ENCODE data around the gene ATAT1. TPM values are rescaled to one million over a fixed set of nuclear protein-coding genes. Genes with fewer than 3 reads are reported as not detected.
A peak's percentile ranks its signal among the peaks of the same experiment; 100 is the strongest.

The ATAT1 gene
- total RNA-seq, 1 experiment from 2014 or later, result 19.3 TPM

DNA sequence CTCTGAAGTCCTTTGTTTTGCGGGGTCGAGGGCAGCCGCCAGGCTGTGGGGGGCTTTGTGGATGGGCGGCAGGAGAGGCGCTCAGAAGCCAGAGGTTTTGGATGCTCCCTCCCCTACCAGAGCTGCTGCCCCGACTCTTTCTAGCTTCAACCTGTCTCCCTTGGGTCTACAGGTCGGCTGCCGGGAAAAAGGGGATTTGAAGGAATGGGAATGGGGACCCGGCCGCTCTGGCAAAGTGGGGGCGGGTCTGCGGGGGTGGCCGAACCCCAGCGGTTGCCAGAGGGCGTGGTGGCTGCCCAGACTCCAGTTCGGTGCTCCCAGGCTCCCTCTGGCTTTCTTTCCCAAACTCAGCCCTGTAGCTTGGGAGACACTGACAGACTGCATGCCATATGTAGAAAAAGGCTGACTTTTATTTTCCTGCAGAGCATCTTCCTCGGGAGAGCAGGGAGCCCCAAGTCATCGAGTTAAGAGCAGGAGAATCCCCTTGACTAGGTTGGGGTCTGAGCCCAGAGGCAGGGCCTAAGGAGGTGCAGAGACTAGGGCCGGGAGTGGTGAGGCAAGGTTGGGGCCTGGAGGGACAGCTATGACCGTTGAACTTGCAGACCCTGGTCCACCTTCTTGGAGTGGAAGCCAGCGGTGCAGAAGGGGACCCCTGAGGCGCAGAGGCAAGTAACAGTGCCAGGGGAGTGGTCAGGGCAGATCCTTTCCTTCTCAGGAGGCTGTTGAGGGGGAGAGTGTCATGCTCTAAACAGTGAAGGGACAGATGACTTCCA lies 61.2 kb downstream of the ATAT1 start:
- no peaks in the 10 kb centered on the region for H3K27me3 Mint-ChIP-seq (ENCODE audit: low read depth)
- DNase-seq (ENCODE audit: low spot score) (peak; percentile 46), ATAC-seq (peak; percentile 2; the same call in 1 of the 2 replicates)
- H3K4me3 Mint-ChIP-seq, result peak overlapping the region; percentile 80
- ChIA-PET POLR2A (interaction anchor here (0.5 to 2.6 kb wide), 10 partner anchors 14 to 193 kb away, joined by 3 to 7 read pairs (median 3); partner anchors contain the start of genes GNL1, MDC1, MRPS18B and PPP1R10), CTCF (interaction anchor here (0.7 to 2.8 kb wide), 8 partner anchors 9 to 193 kb away, joined by 3 to 42 read pairs (median 8); partner anchors contain the start of genes DHX16, FLOT1 and MDC1)
- H3K36me3 Mint-ChIP-seq, result peaks cover 3% of the 10 kb centered on the region; the same call in 1 of the 2 replicates
- TF ChIP-seq, protein P1, sequence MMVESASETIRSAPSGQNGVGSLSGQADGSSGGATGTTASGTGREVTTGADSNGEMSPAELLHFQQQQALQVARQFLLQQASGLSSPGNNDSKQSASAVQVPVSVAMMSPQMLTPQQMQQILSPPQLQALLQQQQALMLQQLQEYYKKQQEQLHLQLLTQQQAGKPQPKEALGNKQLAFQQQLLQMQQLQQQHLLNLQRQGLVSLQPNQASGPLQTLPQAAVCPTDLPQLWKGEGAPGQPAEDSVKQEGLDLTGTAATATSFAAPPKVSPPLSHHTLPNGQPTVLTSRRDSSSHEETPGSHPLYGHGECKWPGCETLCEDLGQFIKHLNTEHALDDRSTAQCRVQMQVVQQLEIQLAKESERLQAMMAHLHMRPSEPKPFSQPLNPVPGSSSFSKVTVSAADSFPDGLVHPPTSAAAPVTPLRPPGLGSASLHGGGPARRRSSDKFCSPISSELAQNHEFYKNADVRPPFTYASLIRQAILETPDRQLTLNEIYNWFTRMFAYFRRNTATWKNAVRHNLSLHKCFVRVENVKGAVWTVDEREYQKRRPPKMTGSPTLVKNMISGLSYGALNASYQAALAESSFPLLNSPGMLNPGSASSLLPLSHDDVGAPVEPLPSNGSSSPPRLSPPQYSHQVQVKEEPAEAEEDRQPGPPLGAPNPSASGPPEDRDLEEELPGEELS (CRISPR knock-in tag; IDR thresholded peaks at IDR 0.05), result no peak; the same call in 1 of the 2 replicates
- TF ChIP-seq RELA (CRISPR knock-in tag; IDR thresholded peaks at IDR 0.05; ENCODE audit: borderline replicate concordance) (0 out of 2 replicates have a peak, but pooled peaks have one; percentile 39), ZNF671 (CRISPR knock-in tag; IDR thresholded peaks at IDR 0.05) (no peak), ETV6 (CRISPR knock-in tag; IDR thresholded peaks at IDR 0.05) (peak; percentile 17; the same call in 1 of the 2 replicates), JUN (CRISPR knock-in tag; IDR thresholded peaks at IDR 0.05) (no peak), ESRRA (CRISPR knock-in tag; IDR thresholded peaks at IDR 0.05; ENCODE audit: borderline replicate concordance) (peak; percentile 53; the same call in 1 of the 2 replicates), CREM (CRISPR knock-in tag; IDR thresholded peaks at IDR 0.05) (0 out of 2 replicates have a peak, but pooled peaks have one; percentile 46), KAT7 (CRISPR knock-in tag; IDR thresholded peaks at IDR 0.05; ENCODE audit: borderline replicate concordance) (peak; percentile 43; the same call in 1 of the 2 replicates)
- TF ChIP-seq, protein P2, sequence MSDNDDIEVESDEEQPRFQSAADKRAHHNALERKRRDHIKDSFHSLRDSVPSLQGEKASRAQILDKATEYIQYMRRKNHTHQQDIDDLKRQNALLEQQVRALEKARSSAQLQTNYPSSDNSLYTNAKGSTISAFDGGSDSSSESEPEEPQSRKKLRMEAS (CRISPR knock-in tag; IDR thresholded peaks at IDR 0.05), result peak; percentile 42; the same call in 1 of the 2 replicates
- TF ChIP-seq, protein P3, sequence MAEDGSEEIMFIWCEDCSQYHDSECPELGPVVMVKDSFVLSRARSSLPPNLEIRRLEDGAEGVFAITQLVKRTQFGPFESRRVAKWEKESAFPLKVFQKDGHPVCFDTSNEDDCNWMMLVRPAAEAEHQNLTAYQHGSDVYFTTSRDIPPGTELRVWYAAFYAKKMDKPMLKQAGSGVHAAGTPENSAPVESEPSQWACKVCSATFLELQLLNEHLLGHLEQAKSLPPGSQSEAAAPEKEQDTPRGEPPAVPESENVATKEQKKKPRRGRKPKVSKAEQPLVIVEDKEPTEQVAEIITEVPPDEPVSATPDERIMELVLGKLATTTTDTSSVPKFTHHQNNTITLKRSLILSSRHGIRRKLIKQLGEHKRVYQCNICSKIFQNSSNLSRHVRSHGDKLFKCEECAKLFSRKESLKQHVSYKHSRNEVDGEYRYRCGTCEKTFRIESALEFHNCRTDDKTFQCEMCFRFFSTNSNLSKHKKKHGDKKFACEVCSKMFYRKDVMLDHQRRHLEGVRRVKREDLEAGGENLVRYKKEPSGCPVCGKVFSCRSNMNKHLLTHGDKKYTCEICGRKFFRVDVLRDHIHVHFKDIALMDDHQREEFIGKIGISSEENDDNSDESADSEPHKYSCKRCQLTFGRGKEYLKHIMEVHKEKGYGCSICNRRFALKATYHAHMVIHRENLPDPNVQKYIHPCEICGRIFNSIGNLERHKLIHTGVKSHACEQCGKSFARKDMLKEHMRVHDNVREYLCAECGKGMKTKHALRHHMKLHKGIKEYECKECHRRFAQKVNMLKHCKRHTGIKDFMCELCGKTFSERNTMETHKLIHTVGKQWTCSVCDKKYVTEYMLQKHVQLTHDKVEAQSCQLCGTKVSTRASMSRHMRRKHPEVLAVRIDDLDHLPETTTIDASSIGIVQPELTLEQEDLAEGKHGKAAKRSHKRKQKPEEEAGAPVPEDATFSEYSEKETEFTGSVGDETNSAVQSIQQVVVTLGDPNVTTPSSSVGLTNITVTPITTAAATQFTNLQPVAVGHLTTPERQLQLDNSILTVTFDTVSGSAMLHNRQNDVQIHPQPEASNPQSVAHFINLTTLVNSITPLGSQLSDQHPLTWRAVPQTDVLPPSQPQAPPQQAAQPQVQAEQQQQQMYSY (CRISPR knock-in tag; IDR thresholded peaks at IDR 0.05), result peak; percentile 62
- TF ChIP-seq, protein P4, sequence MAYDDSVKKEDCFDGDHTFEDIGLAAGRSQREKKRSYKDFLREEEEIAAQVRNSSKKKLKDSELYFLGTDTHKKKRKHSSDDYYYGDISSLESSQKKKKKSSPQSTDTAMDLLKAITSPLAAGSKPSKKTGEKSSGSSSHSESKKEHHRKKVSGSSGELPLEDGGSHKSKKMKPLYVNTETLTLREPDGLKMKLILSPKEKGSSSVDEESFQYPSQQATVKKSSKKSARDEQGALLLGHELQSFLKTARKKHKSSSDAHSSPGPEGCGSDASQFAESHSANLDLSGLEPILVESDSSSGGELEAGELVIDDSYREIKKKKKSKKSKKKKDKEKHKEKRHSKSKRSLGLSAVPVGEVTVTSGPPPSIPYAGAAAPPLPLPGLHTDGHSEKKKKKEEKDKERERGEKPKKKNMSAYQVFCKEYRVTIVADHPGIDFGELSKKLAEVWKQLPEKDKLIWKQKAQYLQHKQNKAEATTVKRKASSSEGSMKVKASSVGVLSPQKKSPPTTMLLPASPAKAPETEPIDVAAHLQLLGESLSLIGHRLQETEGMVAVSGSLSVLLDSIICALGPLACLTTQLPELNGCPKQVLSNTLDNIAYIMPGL (CRISPR knock-in tag; IDR thresholded peaks at IDR 0.05), result peak; percentile 7; the same call in 1 of the 2 replicates
- H3K27ac Mint-ChIP-seq, result 0 out of 2 replicates have a peak overlapping the region, but pooled peaks have one; percentile 39
- H3K9me3 Mint-ChIP-seq, result no peaks in the 10 kb centered on the region
- H3K4me1 Mint-ChIP-seq, result peaks cover 70% of the 10 kb centered on the region

DNA sequence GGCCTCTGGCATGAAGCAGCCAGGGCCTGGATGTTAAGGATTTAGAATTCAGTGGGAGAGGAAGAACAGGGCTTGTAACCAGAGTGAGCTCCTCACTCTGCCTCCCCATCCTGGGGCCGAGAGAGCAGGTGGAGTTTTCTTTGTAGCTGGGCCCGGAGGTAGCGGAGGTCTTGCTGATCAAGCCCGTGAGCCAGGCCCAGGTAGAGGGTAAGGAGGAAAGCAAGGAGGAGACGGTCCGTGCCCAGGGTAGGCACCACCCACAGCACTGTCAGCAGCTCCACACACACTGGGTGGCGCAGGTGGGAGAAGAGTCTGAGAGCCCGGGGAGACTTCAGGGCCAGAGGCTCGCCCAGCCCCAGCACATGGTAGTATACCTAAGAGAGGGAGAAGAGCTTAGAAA lies 61.9 kb downstream of the ATAT1 start:
- H3K4me1 Mint-ChIP-seq, result peaks cover 62% of the 10 kb centered on the region
- H3K4me3 Mint-ChIP-seq, result peak overlapping the region; percentile 80
- CTCF ChIA-PET, result interaction anchor here (1.7 to 2.8 kb wide), 3 partner anchors 10 to 33 kb away, joined by 13 to 42 read pairs (median 14); partner anchors contain the start of gene DHX16
- TF ChIP-seq PRRX2 (CRISPR knock-in tag; IDR thresholded peaks at IDR 0.05), result no peak
- no peak for TF ChIP-seq ZNF317 (CRISPR knock-in tag; IDR thresholded peaks at IDR 0.05; ENCODE audit: borderline replicate concordance, low read depth)
- TF ChIP-seq SP1 (CRISPR knock-in tag; conservative IDR thresholded peaks at IDR 0.05), result no peak
- TF ChIP-seq, protein P5, sequence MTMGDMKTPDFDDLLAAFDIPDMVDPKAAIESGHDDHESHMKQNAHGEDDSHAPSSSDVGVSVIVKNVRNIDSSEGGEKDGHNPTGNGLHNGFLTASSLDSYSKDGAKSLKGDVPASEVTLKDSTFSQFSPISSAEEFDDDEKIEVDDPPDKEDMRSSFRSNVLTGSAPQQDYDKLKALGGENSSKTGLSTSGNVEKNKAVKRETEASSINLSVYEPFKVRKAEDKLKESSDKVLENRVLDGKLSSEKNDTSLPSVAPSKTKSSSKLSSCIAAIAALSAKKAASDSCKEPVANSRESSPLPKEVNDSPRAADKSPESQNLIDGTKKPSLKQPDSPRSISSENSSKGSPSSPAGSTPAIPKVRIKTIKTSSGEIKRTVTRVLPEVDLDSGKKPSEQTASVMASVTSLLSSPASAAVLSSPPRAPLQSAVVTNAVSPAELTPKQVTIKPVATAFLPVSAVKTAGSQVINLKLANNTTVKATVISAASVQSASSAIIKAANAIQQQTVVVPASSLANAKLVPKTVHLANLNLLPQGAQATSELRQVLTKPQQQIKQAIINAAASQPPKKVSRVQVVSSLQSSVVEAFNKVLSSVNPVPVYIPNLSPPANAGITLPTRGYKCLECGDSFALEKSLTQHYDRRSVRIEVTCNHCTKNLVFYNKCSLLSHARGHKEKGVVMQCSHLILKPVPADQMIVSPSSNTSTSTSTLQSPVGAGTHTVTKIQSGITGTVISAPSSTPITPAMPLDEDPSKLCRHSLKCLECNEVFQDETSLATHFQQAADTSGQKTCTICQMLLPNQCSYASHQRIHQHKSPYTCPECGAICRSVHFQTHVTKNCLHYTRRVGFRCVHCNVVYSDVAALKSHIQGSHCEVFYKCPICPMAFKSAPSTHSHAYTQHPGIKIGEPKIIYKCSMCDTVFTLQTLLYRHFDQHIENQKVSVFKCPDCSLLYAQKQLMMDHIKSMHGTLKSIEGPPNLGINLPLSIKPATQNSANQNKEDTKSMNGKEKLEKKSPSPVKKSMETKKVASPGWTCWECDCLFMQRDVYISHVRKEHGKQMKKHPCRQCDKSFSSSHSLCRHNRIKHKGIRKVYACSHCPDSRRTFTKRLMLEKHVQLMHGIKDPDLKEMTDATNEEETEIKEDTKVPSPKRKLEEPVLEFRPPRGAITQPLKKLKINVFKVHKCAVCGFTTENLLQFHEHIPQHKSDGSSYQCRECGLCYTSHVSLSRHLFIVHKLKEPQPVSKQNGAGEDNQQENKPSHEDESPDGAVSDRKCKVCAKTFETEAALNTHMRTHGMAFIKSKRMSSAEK (CRISPR knock-in tag; IDR thresholded peaks at IDR 0.05; ENCODE audit: borderline replicate concordance), result no peak
- TF ChIP-seq, protein P6, sequence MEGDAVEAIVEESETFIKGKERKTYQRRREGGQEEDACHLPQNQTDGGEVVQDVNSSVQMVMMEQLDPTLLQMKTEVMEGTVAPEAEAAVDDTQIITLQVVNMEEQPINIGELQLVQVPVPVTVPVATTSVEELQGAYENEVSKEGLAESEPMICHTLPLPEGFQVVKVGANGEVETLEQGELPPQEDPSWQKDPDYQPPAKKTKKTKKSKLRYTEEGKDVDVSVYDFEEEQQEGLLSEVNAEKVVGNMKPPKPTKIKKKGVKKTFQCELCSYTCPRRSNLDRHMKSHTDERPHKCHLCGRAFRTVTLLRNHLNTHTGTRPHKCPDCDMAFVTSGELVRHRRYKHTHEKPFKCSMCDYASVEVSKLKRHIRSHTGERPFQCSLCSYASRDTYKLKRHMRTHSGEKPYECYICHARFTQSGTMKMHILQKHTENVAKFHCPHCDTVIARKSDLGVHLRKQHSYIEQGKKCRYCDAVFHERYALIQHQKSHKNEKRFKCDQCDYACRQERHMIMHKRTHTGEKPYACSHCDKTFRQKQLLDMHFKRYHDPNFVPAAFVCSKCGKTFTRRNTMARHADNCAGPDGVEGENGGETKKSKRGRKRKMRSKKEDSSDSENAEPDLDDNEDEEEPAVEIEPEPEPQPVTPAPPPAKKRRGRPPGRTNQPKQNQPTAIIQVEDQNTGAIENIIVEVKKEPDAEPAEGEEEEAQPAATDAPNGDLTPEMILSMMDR (IDR thresholded peaks at IDR 0.05), result no peak
- TF ChIP-seq, protein P2 (CRISPR knock-in tag; IDR thresholded peaks at IDR 0.05), result no peak
- TF ChIP-seq TEAD4 (CRISPR knock-in tag; IDR thresholded peaks at IDR 0.05), result no peak
- TF ChIP-seq NFATC4 (CRISPR knock-in tag; IDR thresholded peaks at IDR 0.05), result no peak
- no peak for TF ChIP-seq ZNF671 (CRISPR knock-in tag; IDR thresholded peaks at IDR 0.05)

More for the DNA sequence above, 61.9 kb downstream of the ATAT1 start:
- no peaks in the 10 kb centered on the region for H3K27me3 Mint-ChIP-seq (ENCODE audit: low read depth)
- H3K36me3 Mint-ChIP-seq, result peaks cover 3% of the 10 kb centered on the region; the same call in 1 of the 2 replicates
- POLR2A ChIA-PET, result interaction anchor here (0.8 to 2.6 kb wide), 4 partner anchors 23 to 192 kb away, joined by 3 to 5 read pairs (median 4); partner anchors contain the start of genes GNL1, MRPS18B and PPP1R10
- H3K27ac Mint-ChIP-seq, result no peak overlapping the region
- no peaks in the 10 kb centered on the region for H3K9me3 Mint-ChIP-seq
- DNase-seq (ENCODE audit: low spot score) (no peak), ATAC-seq (no peak)

Measured in WTC11 (cell line).